AG09309 (cell line): ENCODE results near the gene SERPINC1.
"Not testable (repeated sequence)": the region's sequence is repeated elsewhere in the genome, so short reads cannot be mapped to it uniquely, and the experiment has no call there.

Experiments used
- DNase-seq: peaks from one replicate; pipeline ENCODE4 v3.0.0-alpha.2; 2010; ENCODE audit warnings: low read depth
- H3K4me3 ChIP-seq: 2 replicates; pipeline ENCODE4 v1.5.1; 2011; ENCODE audit warnings: mild to moderate bottlenecking, low read depth, low read length, moderate library complexity; ENCODE audit not compliant: control insufficient read depth
- CTCF ChIP-seq: IDR thresholded peaks from 2 replicates; pipeline ENCODE4 v1.5.1; 2011; ENCODE audit warnings: mild to moderate bottlenecking, low read depth, low read length, inconsistent platforms; ENCODE audit not compliant: insufficient read depth, control insufficient read depth; ENCODE audit errors: missing control alignments

Gene SERPINC1

DNA sequence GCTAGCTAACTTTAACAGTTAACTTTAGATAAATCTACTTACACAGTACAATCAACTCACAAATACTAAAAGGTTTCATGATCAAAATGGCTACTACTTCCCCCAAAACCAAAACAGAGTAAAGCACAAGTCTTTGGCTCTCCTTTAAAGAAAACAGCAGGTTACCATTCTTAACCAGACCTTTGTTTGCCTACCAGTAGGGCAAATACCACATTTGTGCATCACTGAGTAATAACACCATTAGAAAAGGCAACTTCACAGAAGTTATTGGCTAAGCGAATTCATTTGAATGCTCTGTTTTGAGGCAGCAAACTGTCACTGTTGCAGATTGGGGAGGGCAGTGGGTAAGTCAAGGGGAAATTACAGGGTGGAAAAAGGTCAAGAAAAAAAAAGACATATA lies 17.3 kb upstream of the SERPINC1 start:
- no peak for TF ChIP-seq CTCF
- no peak overlapping the region for H3K4me3 ChIP-seq
- DNase-seq: no peak

DNA sequence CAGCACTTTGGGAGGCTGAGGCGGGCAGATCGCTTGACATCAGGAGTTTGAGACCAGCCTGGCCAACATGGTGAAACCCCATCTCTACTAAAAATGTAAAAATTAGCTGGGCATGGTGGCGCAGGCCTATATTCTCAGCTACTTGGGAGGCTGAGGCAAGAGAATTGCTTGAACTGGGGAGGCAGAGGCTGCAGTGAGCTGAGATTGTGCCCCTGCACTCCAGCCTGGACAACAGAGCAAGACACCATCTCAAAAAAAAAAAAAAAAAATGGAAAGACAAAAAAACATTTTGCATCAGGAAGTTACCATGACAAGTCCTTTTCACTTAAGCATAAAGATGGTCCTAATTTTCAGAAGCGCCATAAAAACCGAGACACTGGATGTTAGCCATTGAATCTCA lies 13.4 kb upstream of the SERPINC1 start:
- DNase-seq: not testable (repeated sequence)

GRCh38 chr1:173925306-173926242 lies 8.4 kb upstream of the SERPINC1 start:
- no peak overlapping the region for H3K4me3 ChIP-seq
- TF ChIP-seq CTCF: no peak
- DNase-seq: no peak

More for the DNA sequence above, 13.4 kb upstream of the SERPINC1 start:
- not testable (repeated sequence) for H3K4me3 ChIP-seq

DNA sequence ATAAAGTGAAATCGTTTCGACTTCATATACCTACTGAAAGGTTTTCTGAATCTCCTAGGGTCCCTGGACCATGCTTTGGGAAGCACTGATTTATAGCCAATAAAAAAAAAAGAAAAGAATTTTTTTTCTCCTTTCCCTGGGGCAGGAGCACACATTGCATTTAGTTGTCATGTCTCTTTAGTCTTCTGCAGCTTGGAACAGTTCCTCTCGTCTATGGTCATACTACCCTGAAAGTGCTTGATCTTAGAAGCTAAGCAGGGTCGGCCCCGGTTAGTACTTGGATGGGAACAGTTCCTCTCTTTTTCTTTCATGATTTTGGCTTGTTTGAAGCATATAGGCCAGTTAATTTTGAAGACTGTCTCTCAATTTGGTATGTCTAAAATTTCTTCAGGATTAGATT lies 3.7 kb upstream of the SERPINC1 start:
- no peak for DNase-seq
- H3K4me3 ChIP-seq: no peak overlapping the region
- TF ChIP-seq CTCF: no peak

DNA sequence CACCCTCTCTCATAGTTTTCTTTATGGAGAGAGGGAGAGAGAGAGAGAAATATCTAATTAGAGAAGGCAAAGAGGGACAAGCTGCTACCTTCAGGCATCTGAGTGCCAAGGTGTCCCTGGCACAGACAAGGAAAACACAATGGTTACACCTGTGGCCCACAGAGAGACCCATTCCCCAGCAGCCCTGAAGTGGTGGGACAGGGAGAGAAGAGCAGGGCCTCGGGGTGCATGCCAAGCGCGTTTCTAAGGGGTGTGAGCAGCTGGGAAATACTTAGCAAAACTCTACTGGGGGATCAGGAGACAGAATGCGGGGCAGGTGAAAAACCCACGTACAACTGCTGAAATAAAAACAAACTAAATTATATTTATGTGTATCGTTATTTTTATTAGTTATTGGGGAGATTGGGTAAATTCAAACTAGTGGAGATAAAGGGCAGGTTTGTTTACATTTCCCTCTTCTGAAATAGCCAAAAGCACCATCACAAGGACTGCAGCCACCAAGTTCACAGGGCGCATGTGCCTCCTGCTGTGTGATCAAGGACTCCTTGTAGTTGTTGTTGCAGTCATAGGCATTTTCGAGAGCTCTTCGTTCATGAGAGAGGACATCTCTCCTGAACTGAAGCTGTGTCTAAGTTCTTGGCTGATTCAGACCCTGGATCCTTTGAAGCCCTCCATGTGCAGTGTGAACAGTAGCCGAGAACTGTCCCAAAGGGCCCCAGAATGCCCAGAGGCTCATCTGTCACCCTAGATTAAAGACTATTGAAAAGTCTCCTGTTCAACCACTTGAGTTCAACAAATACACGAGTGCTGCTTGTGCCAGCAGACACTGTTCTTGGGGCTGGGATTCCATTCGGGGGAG lies 737 bp upstream of the SERPINC1 start:
- DNase-seq: no peak
- H3K4me3 ChIP-seq: no peak overlapping the region
- no peak for TF ChIP-seq CTCF

DNA sequence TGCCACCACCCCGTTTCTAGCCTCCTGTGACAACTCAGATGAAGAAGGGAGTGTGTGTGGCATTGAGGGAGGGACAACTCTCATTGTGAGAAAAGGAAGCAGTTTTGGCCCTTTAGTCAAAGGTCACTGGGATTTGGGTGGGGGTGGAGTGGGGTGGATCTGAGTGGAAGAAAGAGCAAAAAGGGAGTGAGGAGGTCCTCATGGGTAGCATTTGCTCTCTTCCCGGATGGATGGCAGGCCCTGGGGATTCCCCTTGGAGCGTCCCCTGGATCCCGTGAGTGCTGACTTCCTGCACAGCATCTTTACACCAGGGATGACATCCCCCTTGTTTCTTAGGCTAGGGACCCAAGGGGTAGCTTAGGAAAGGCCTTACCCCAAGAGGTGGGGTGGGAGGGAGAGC lies 460 bp downstream of the SERPINC1 start:
- no peak for TF ChIP-seq CTCF
- DNase-seq: no peak
- no peak overlapping the region for H3K4me3 ChIP-seq

- H3K4me3 ChIP-seq: no peak overlapping the region
- TF ChIP-seq CTCF: no peak
- DNase-seq: no peak
Observed at GRCh38 chr1:173915596-173915995, 1.5 kb downstream of the SERPINC1 start.
